Ascending aorta (tissue), 2 donors: ENCODE results near the gene SEC22C. TPM values are rescaled to one million over a fixed set of nuclear protein-coding genes. Genes with fewer than 3 reads are reported as not detected.

ENCODE experiments used
- DNase-seq, 2 donors: peaks; one replicate each; pipeline ENCODE4 v3.0.0-alpha.2; 2019; ENCODE audit warnings: low spot score in 2 of 2
- H3K27ac ChIP-seq, 2 donors: fragments of 200-600 bp; sonication (generic); one replicate each; pipeline ENCODE4 v1.5.1; 2016 to 2017; ENCODE audit warnings: mild to moderate bottlenecking in 1 of 2
- H3K27me3 ChIP-seq: fragments of 200-600 bp; sonication (generic); one replicate; pipeline ENCODE4 v1.5.1; 2017
- H3K36me3 ChIP-seq, 2 donors: fragments of 200-600 bp; sonication (generic); one replicate each; pipeline ENCODE4 v1.5.1; 2016
- H3K4me1 ChIP-seq, 2 donors: fragments of 200-600 bp; sonication (generic); one replicate each; pipeline ENCODE4 v1.5.1; 2016 to 2017; ENCODE audit warnings: mild to moderate bottlenecking in 1 of 2
- H3K4me3 ChIP-seq, 2 donors: fragments of 200-600 bp; sonication (generic); one replicate each; pipeline ENCODE4 v1.5.1; 2016 to 2017; ENCODE audit warnings: mild to moderate bottlenecking in 1 of 2
- H3K9me3 ChIP-seq, 2 donors: fragments of 200-600 bp; sonication (generic); one replicate each; pipeline ENCODE4 v1.5.1; 2016
- intact Hi-C: fragments of 100-400 bp; cut with DNase I; formaldehyde crosslinking; loops from one replicate; pipeline ENCODE4 v1.15.1; 2023
- total RNA-seq: library from RNA; depleted of rRNA; stranded (reverse); fragments of >200 nt; gene quantifications from one replicate; pipeline ENCODE4 v1.1.0, GENCODE V29; 2016
- TF ChIP-seq, protein P1 (sequence below), 3 experiments: fragments of 200-600 bp in 2 of 3; fragments of 450-650 bp in 1 of 3; sonication (generic) in 2 of 3; IDR thresholded peaks; one replicate each; pipeline ENCODE4 v1.5.1; 2016 to 2019; ENCODE audit warnings: antibody characterized with exemption in 3 of 3, mild to moderate bottlenecking in 1 of 3, moderate library complexity in 1 of 3

The SEC22C gene, protein sequence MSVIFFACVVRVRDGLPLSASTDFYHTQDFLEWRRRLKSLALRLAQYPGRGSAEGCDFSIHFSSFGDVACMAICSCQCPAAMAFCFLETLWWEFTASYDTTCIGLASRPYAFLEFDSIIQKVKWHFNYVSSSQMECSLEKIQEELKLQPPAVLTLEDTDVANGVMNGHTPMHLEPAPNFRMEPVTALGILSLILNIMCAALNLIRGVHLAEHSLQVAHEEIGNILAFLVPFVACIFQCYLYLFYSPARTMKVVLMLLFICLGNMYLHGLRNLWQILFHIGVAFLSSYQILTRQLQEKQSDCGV
- total RNA-seq, result 28.3 TPM

DNA sequence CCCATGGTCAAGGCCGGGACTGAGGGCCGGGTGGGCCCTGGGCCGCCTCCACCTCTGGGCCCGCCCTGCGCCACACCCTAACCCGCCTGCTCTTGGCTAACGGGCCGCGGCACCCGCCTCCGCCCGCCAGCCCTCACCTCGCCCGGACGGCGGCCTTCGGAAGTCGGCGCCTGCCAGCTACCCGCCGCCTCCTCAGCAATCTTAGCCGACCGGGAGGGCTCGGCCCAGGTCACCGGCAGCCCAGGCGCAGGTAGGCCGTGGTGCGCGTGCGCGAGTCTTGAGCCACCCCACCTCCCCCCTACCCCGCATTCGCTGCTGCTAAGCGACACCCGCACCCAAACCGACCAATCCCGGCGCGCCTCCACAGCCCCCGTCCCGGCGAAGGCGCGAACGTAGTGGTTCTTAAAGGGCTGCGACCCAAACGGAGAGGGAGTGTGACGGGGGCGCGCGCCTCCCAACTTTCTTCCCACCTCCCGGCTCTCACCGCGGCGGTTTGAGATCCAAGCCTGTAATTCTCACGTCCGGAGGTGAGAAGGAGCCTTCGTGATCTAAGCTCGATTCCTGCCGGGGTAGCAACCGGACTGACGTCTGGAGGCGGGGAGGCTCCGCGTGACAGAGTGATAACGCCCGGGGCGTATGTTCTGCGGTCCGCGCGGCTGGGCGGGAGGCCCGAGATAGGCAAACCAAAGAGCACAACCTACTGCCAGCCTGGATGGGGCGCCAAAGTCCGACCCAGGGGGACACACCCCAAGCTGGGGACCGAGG, at the start of gene SEC22C:
SEC22C (minus strand) TSS at position 259 of the 765 bp plus-strand sequence. CDS start 12,921 bp downstream, outside the sequence.
- no peaks in the 10 kb centered on the region for H3K27me3 ChIP-seq
- peak within 1 kb of the TSS; percentile 84 to 90 for H3K27ac ChIP-seq
- no peaks in the 10 kb centered on the region for H3K9me3 ChIP-seq
- peak; percentile 84 to 98 for DNase-seq
- TF ChIP-seq, protein P1, sequence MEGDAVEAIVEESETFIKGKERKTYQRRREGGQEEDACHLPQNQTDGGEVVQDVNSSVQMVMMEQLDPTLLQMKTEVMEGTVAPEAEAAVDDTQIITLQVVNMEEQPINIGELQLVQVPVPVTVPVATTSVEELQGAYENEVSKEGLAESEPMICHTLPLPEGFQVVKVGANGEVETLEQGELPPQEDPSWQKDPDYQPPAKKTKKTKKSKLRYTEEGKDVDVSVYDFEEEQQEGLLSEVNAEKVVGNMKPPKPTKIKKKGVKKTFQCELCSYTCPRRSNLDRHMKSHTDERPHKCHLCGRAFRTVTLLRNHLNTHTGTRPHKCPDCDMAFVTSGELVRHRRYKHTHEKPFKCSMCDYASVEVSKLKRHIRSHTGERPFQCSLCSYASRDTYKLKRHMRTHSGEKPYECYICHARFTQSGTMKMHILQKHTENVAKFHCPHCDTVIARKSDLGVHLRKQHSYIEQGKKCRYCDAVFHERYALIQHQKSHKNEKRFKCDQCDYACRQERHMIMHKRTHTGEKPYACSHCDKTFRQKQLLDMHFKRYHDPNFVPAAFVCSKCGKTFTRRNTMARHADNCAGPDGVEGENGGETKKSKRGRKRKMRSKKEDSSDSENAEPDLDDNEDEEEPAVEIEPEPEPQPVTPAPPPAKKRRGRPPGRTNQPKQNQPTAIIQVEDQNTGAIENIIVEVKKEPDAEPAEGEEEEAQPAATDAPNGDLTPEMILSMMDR (IDR thresholded peaks at IDR 0.05), result peak in 2 of 3 experiments; percentile 16 to 49
- H3K36me3 ChIP-seq, result peaks cover 0 to 8% of the 10 kb centered on the region in 2 donors
- H3K4me3 ChIP-seq, result peak within 1 kb of the TSS; percentile 86 to 96
- intact Hi-C loops, result loop anchor here (1.0 to 10.0 kb wide), 3 partner anchors 72 to 303 kb away; no protein-coding TSS in a partner anchor
- peaks cover 0 to 16% of the 10 kb centered on the region in 2 donors for H3K4me1 ChIP-seq

DNA sequence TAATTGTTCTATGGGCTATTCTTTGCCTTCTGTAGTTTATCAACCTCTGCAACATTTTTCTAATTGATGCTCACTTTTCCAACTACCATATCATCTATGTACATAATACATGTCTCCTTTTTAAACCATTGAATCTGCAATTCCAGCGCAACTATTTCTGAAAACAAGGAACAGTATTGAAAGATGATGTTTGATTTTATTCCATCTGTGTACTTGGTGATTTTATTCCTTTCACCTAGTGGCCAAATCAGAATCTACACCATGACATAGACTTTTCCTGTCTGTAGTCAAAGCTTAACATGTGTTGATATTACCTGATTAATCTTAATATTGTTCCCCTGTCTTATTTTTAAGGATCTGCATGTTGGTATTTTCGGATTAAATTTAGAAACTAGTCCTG, 31.7 kb upstream of the SEC22C start:
- no peaks in the 10 kb centered on the region for H3K9me3 ChIP-seq
- no peak overlapping the region for H3K27ac ChIP-seq
- TF ChIP-seq, protein P1 (IDR thresholded peaks at IDR 0.05), result peak in 1 of 3 experiments; percentile 24
- H3K27me3 ChIP-seq, result no peaks in the 10 kb centered on the region
- peaks cover 3 to 11% of the 10 kb centered on the region in 2 donors for H3K4me1 ChIP-seq
- DNase-seq, result no peak
- H3K36me3 ChIP-seq, result peaks cover 6 to 16% of the 10 kb centered on the region in 2 donors
- intact Hi-C loops, result no loop called here
- no peak overlapping the region for H3K4me3 ChIP-seq

DNA sequence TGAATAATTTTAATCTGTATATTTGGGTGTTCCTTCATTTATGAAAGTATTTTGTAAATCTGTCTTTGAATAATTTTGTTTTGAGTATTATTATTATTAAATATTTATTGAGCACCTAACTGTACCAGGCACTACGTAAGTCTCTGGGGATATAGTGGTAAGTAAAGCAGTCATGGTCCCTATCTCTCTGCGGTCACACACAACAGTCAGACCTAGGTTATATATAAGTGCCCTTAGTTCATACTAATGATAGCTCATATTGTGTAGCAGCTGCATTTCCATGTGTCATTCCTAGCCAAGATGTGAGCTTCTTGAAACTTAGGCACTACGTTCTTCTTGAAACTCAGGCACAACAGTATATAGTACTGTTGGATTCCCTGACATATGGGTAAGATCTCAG, 31.2 kb upstream of the SEC22C start:
- DNase-seq, result no peak
- H3K36me3 ChIP-seq, result peaks cover 4 to 18% of the 10 kb centered on the region in 2 donors
- no peaks in the 10 kb centered on the region for H3K27me3 ChIP-seq
- H3K4me3 ChIP-seq, result no peak overlapping the region
- no peaks in the 10 kb centered on the region for H3K9me3 ChIP-seq
- TF ChIP-seq, protein P1 (IDR thresholded peaks at IDR 0.05), result no peak
- intact Hi-C loops, result no loop called here
- H3K4me1 ChIP-seq, result peaks cover 3 to 11% of the 10 kb centered on the region in 2 donors
- no peak overlapping the region for H3K27ac ChIP-seq

DNA sequence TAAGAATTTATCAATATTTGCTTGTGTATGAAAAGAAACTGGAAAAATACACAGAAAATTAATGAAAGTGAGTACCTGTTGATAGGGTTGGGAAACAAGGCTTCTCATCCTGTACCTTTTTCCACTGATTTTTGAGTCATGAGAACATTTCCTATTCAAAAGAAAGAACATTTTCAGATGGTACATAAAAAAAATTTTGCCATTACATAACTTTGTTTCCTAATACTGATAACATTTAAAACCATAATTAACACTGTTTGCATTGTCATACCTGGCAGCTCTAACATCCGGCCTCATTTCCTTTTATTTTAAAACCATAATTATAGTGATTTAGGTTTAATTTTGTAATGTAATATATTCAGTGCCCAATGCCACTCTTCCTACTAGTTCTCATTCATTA, 30.4 kb upstream of the SEC22C start:
- Histone ChIP-seq H3K4me1 (peaks cover 3 to 11% of the 10 kb centered on the region in 2 donors), H3K4me3 (no peak overlapping the region), H3K27ac (no peak overlapping the region), H3K9me3 (no peaks in the 10 kb centered on the region), H3K36me3 (peaks cover 2 to 18% of the 10 kb centered on the region in 2 donors), H3K27me3 (no peaks in the 10 kb centered on the region)
- TF ChIP-seq, protein P1 (IDR thresholded peaks at IDR 0.05), result no peak
- intact Hi-C loops, result no loop called here
- DNase-seq, result no peak

DNA sequence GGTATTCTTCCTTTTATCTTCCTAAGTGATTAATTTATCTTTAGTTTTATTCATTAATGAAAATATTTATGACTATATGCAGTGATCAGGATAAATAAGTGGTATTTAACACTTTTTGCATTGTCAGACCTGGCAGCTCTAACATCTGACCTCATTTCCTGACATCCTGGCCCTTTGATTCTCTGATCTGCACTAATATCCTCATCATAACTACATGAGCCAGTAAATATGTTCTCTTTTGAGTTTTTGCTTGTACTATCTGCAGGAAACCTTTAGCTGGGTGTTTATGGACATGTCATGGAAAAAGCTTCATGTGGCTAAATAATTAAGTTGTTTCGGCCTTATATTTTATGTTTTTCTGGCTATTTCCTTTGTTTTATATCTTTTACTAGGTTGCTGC, 29.2 kb upstream of the SEC22C start:
- no peak overlapping the region for H3K4me3 ChIP-seq
- DNase-seq, result no peak
- H3K36me3 ChIP-seq, result peaks cover 2 to 18% of the 10 kb centered on the region in 2 donors
- no peaks in the 10 kb centered on the region for H3K9me3 ChIP-seq
- intact Hi-C loops, result no loop called here
- H3K27me3 ChIP-seq, result no peaks in the 10 kb centered on the region
- H3K27ac ChIP-seq, result no peak overlapping the region
- peaks cover 3 to 11% of the 10 kb centered on the region in 2 donors for H3K4me1 ChIP-seq
- TF ChIP-seq, protein P1 (IDR thresholded peaks at IDR 0.05), result no peak
